ENCODE measurements around the gene DPP7. TPM values are rescaled to one million over a fixed set of nuclear protein-coding genes. Genes with fewer than 3 reads are reported as not detected.

DPP7 gene
- total RNA-seq, 2 experiments from 2014 or later = 344 to 349 TPM

GRCh38 chr9:137145731-137146526 lies 31.4 kb upstream of the DPP7 start:
- Mint-ChIP-seq H3K36me3 (ENCODE audit: low read depth) (no peaks in the 10 kb centered on the region), H3K4me3 (no peak overlapping the region), H3K27ac (no peak overlapping the region), H3K9me3 (no peaks in the 10 kb centered on the region), H3K4me1 (ENCODE audit: low read depth) (peaks cover 5% of the 10 kb centered on the region), H3K27me3 (peaks cover 30% of the 10 kb centered on the region)
- H3K27me3 ChIP-seq (ENCODE audit: control insufficient read depth in 1 of 2, insufficient read depth in 2 of 2, low read length in 2 of 2) = peaks cover 28 to 34% of the 10 kb centered on the region in 2 experiments
- no peaks in the 10 kb centered on the region for H3K4me1 ChIP-seq (ENCODE audit: insufficient read depth, low read length)
- no peak for TF ChIP-seq CTCF (IDR thresholded peaks at IDR 0.05)
- no peak overlapping the region for H3K27ac ChIP-seq (ENCODE audit: low read depth in 1 of 2, low read length in 2 of 2)
- no peak for DNase-seq
- no peak overlapping the region for H3K4me3 ChIP-seq (ENCODE audit: low read length)
- no peak for ATAC-seq (ENCODE audit: poor library complexity)
- no peaks in the 10 kb centered on the region for H3K36me3 ChIP-seq (ENCODE audit: insufficient read depth, low read length)
- intact Hi-C loops (cut with DNase I, micrococcal nuclease) = no loop called here
- CTCF ChIA-PET = no interaction called here
- POLR2A ChIA-PET = no interaction called here
- H3K9me3 ChIP-seq (ENCODE audit: control insufficient read depth in 1 of 2, insufficient read depth in 1 of 2, low read length in 2 of 2) = peaks cover 0 to 22% of the 10 kb centered on the region in 2 experiments

GRCh38 chr9:137143459-137143858 lies 28.9 kb upstream of the DPP7 start:
- no peak overlapping the region for H3K4me3 Mint-ChIP-seq
- TF ChIP-seq CTCF (IDR thresholded peaks at IDR 0.05) = no peak
- POLR2A ChIA-PET = no interaction called here
- H3K36me3 Mint-ChIP-seq (ENCODE audit: low read depth) = no peaks in the 10 kb centered on the region
- peaks cover 0 to 27% of the 10 kb centered on the region in 2 experiments for H3K9me3 ChIP-seq (ENCODE audit: control insufficient read depth in 1 of 2, insufficient read depth in 1 of 2, low read length in 2 of 2)
- H3K27me3 Mint-ChIP-seq = peaks cover 50% of the 10 kb centered on the region
- H3K27me3 ChIP-seq (ENCODE audit: control insufficient read depth in 1 of 2, insufficient read depth in 2 of 2, low read length in 2 of 2) = peaks cover 46 to 56% of the 10 kb centered on the region in 2 experiments
- H3K27ac Mint-ChIP-seq = no peak overlapping the region
- intact Hi-C loops (cut with DNase I, micrococcal nuclease) = no loop called here
- peaks cover 5% of the 10 kb centered on the region for H3K4me1 Mint-ChIP-seq (ENCODE audit: low read depth)
- no peaks in the 10 kb centered on the region for H3K9me3 Mint-ChIP-seq
- no peak for DNase-seq
- no peak overlapping the region for H3K27ac ChIP-seq (ENCODE audit: low read depth in 1 of 2, low read length in 2 of 2)
- H3K36me3 ChIP-seq (ENCODE audit: insufficient read depth, low read length) = no peaks in the 10 kb centered on the region
- peaks cover 5% of the 10 kb centered on the region for H3K4me1 ChIP-seq (ENCODE audit: insufficient read depth, low read length)
- no peak for ATAC-seq (ENCODE audit: poor library complexity)
- CTCF ChIA-PET = no interaction called here
- H3K4me3 ChIP-seq (ENCODE audit: low read length) = no peak overlapping the region

- Mint-ChIP-seq H3K36me3 (ENCODE audit: low read depth) (no peaks in the 10 kb centered on the region), H3K4me3 (no peak overlapping the region), H3K9me3 (no peaks in the 10 kb centered on the region), H3K4me1 (ENCODE audit: low read depth) (peaks cover 5% of the 10 kb centered on the region), H3K27ac (no peak overlapping the region), H3K27me3 (peaks cover 60% of the 10 kb centered on the region)
- intact Hi-C loops (cut with DNase I, micrococcal nuclease) = no loop called here
- Histone ChIP-seq H3K4me3 (ENCODE audit: low read length) (no peak overlapping the region), H3K9me3 (ENCODE audit: control insufficient read depth in 1 of 2, insufficient read depth in 1 of 2, low read length in 2 of 2) (peaks cover 0 to 35% of the 10 kb centered on the region in 2 experiments), H3K27ac (ENCODE audit: low read depth in 1 of 2, low read length in 2 of 2) (no peak overlapping the region), H3K36me3 (ENCODE audit: insufficient read depth, low read length) (no peaks in the 10 kb centered on the region), H3K27me3 (ENCODE audit: control insufficient read depth in 1 of 2, insufficient read depth in 2 of 2, low read length in 2 of 2) (peaks cover 57 to 65% of the 10 kb centered on the region in 2 experiments), H3K4me1 (ENCODE audit: insufficient read depth, low read length) (peaks cover 8% of the 10 kb centered on the region)
- DNase-seq (no peak), ATAC-seq (ENCODE audit: poor library complexity) (no peak)
- ChIA-PET POLR2A (no interaction called here), CTCF (no interaction called here)
- TF ChIP-seq CTCF (IDR thresholded peaks at IDR 0.05) = no peak
Measured at GRCh38 chr9:137141976-137142936, 27.7 kb upstream of the DPP7 start.

Data from CD4-positive, alpha-beta T cell (primary cell).